Stimulated activated CD4-positive, alpha-beta T cell treated with anti-CD3 and anti-CD28 coated beads, Interleukin-15, amount 100 ng/mL, for 1 hour (primary cell): ENCODE data around the gene CD247.

Experiments
- DNase-seq, 2 donors: peaks; one replicate each; pipeline ENCODE4 v3.0.0-alpha.2; 2020; ENCODE audit warnings: low read depth in 1 of 2, low spot score in 1 of 2

CD247 gene

DNA sequence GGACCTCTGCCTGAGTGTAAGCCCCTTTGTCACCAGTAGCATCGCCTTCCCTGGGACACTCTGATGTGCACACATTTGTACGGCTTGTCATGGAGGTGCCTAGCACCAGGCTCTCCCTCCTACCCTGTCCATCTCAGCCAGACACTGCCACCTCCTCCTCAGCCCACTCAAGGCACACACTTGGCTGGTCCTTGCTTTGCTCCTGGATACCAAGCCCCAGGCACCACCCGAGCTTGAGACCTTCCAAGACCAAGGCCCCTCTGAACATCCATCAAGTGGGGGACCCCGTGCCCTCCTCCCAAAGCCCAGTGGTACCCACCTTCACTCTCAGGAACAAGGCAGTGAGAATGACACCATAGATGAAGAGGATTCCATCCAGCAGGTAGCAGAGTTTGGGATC lies 78.0 kb downstream of the CD247 start:
- no peak for DNase-seq

DNA sequence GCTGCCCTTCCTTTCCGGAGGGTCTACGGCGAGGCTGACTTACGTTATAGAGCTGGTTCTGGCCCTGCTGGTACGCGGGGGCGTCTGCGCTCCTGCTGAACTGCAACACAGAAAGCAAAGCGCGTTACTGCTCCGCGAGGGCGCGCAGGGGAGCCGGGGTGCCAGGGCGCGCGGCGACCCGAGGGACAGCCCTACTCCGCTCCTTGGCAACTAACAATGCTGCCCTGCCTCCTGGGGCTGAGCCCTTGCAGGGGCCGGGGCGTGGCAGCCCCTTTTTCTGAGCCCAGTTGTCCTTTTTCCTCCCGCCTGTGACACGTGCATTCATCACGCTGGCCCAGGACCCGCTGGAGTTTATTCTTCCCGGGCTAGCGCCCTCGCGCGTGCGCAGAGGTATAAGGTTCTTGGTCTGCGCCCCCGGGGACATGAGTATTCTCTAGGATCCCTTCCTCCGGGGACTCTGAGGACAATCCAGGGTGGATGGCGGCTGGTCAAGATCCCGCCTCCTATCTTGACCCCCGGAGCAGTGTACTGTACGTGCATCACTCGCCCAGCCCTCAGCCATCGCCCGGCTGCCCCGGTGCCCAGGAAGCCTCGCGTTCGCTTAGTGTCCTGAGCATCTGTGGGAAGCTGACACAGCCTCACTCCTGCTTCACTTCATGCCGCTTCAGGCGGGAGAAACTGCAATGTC lies 78.9 kb downstream of the CD247 start:
- DNase-seq = no peak

DNA sequence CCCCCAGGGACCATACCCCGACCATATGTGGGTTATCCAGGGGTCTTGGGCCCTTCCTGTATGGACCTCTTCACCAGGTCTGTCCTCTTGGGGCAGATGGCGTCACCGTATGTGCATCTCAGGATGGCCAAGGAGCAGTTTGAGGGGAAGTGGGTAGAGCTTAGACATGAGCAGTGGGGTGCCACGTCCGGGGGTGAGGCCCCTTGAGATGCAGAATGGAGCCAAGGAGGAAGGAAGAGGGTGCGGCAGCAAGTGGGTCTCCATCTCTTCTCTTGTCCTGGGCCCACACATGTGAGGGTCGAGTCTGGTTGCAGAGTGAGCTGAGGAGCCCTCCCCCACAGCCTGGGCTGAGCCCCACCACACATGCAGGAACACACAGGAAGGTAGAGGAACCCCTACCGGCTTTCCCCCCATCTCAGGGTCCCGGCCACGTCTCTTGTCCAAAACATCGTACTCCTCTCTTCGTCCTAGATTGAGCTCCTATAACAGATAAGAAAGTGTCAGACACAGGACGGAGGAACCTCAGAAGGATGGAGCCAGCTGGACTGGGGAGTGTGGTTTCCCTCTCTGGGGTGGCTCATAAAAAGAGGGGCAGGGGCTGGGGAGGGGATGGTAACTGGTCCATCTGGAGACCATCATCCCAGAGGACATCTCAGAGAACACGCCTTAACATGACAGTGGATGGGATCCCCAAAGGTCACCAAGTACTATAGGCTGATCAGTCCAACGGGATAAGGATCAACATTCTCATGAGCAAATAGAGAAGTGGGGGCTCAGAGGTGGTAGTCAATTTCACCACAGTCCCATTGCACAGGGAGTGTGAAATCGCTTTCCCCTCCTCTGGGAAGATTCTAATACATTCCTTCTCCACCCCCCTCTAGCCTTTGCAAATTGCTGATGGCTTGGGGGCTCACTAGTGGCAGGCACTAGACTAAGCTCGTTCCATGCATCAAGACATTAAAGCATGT lies 79.9 kb downstream of the CD247 start:
- DNase-seq = no peak

DNA sequence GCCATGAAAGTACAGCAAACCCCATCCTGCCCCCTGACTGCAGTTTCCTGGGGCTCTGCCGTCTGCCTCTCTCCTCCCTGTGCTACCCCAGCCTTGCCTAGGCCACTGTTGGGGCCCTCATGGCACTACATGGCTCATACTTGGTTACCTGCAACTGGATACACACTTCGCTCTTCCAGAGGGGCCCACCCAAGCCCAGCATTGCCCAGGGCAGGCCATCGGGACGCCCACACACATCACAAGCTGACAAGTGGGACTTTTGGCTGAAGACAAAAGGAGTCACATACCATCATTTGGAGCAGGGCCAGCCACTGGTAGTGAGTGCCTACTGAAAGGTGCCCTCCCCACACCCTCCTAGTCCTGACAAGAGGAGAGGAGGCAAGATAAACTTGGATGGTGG lies 82.8 kb downstream of the CD247 start:
- no peak for DNase-seq

DNA sequence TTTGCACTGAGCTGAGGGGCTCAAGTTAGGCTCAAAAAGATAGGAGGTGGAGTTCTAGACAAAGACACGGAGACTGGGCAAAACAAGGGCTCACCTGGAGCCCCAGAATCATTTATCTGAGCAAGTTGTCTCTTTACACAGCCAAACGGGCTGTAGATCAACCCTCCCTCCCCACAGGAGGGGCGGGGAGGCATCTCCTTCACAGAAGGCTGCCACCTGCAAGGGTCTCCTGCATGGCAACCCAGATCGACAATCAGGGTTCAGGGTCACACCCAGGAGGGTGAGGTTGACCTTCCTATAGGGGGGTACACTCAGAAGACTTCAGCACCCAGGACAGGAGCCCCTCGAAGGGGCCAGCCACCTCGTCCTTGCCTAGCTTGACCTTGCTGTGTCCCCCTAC lies 84.0 kb downstream of the CD247 start:
- DNase-seq = no peak

DNA sequence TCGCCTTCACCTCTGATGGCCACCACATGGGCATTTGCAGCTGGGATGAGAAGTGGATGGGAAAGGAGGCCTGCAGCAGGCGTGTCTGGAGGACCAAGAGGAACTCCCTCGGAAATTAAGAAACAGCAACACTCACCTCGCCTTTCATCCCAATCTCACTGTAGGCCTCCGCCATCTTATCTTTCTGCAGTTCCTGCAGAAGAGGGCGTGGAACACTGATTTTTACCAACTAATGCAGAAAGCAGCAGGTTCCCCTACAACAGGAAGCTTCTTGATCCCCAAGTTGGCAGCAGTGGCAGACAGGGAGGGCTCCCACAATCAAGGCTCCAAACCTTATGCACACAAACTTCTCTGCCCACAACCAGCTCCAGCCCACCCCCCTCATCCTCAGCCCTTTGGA lies 84.4 kb downstream of the CD247 start:
- DNase-seq = no peak

DNA sequence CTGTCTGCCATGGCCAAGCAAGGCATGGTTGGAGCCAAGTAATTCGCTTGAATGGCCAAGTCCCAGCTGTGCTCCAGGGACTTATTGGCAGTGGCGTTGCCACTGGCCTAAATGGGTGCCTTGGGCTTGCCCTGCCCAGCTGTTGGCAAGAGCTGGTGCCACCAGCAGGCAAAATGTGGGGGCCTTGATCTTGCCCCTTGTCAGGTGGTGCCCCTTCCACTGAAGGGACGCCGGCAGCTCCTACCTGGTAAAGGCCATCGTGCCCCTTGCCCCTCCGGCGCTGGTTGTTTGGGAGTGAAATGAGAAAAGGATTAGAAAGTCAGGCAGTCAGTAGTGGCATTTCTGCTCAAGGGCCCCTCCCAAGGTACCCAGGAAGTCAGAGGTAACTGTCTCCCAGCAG lies 85.5 kb downstream of the CD247 start:
- DNase-seq = no peak

DNA sequence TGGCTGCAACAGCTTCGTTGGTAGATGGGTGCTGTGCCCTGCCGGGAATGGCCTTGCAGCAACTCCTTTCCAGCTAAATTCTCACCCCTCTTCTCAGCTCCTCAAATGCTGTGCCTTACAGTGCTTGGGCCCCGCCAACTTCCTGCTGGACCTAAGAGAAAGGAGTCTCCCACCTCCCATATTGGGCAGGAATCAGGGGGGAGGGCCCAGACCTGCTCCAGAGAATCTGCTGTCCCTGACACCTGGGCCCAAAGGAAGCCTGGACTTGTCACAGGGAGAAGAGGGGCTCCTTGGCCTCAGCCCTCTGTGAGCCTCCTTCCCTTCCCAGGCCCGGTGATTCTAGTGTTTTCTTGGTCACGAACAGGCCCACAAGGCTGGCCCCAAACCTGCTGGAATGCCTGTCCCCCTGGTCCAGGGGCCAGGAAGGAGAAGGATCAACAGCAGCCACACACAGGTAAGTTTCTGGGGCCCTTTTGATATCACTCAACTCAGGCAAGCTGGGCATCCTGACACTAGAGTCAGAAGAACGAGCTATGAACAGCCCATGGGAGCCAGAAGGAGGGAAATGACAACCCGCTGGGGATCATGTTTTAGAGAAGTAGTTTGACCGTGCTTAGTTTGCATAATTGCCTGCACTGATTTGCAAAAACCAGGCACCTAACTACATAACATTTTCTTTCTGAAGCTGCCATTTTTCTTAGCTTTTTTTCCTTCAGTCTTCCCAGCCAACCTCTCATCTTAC lies 86.2 kb downstream of the CD247 start:
- DNase-seq = no peak

DNA sequence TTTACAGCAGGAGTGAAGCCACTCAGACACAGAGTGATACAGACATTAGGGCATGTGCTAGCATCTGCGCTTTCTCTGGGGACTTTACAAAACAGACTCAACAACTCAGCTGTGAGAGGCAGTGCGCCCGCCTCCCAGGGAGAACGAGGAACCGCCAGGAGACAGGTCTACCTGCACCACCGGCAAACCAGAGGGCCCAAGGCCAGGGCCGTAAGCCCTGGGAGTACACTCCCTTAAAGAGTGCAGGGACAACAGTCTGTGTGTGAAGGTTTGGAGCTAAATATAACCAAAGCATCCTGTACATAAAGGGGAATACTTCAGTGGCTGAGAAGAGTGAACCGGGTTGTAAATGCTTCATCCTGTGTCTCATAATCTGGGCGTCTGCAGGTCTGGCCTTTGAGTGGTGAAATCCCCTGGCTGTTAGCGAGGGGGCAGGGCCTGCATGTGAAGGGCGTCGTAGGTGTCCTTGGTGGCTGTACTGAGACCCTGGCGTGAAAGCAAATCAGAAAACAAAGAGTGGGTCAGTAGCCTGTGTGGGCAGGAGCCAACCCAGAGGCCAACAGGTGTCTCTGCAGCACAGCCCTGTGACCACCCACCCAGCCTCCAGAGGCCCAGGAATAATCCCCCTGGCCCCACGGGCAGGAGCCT lies 86.9 kb downstream of the CD247 start:
- DNase-seq = no peak

DNA sequence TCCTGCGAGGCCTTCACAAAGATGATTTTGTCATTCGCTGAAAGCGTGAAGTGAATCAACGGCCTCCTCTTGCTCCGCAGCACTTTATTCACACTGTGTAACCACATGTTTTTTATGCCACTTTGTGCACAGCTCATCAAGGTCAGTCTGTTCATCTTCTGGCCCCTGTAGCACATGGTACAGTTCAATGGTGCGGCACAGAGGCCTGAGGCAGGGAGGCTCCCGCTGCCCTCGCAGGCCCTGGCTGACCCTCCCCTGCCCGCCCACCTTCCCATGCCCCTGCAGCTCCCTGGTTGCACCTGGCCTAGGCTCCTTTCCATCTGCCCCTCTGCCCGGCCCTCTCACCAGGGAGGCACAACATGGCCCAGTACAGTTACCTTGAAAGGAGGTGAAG lies 87.5 kb downstream of the CD247 start:
- DNase-seq = no peak

DNA sequence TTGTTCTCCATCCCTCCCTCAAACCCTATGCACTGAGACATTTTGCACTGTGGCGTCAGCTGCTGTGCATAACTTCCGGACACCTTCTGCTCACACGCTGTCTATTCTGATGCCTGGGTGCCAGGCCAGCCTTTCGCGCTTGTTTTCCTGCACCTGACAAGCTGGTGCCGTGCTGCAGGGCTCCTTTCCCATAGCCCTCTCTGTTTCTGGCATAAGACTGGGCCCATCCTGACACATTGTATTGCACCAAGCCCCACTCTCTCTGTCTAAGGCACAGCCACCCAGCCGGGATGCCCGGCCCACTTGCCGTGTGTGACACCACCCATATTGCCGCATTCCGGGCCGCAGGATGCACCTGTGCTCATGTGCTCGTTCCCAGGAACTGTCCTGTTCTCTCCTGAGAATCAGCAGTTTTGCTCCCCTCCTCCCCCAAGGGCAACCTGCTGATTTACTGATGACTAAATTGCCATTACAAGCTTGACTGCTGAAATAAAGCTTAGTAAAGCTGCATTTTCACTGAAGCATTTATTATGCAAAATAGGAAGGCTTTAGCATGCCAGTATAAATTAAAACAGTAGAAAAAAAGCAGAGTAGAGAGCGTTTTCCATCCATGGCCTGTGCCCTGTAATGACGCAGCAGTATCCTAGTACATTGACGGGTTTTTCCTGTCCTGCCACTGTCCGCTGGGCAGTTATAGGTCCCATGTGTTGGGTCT lies 88.0 kb downstream of the CD247 start:
- DNase-seq = no peak

DNA sequence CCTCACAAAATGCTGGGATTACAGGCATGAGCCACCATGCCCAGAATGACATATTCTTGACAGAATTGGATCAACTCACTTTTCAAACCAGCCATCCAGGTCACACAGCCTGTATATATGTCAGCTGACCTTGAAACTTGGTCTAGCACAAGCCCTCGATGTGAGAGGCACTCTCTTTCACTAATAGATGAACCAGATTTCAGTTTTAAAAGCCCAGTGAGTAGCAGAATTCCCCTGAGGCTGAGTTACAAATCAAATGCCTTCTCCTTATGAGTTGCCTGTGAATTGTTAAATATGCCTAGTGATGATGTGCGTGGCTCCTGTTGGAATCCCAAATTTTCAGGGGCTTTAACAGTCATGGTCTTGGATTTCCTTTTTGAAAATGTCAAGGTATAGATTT lies 88.7 kb downstream of the CD247 start:
- no peak for DNase-seq

DNA sequence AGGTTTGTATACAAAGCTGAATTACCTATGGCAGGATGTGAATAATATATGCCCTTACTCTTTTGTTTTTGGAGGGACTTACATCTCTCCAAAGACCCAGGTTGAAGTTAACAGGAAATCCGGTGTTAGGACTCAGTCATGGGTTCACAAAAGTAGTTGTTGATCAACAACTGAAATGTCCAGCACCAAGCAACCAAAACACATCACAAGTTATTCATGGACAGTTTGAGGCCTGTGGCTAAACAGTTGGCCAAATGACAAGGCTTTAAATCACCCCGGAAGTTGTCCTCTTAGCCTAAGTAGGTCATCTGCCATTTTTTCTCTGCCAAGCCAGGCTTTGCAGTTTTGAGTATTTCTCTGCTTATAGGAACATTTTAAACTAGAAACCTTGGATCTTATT lies 89.9 kb downstream of the CD247 start:
- DNase-seq = no peak

DNA sequence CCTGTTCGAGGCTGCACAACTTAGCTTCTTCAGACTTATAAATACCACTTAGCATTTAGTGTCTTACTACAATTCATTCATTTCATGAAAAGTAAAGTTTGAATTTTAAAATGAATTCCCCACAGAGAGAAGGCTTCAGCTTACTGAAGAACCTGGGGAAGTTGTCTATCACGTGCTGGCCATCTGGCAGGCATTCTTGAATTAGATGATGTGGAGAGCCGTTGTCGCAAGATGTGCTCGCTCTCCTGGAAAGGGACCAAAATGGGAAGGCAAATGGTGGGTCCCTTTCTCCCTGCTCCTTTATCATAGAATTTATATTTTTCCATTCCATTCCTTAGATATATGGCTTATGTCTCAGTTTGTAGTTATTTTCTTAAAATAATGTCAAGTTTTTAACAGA lies 90.5 kb downstream of the CD247 start:
- no peak for DNase-seq

DNA sequence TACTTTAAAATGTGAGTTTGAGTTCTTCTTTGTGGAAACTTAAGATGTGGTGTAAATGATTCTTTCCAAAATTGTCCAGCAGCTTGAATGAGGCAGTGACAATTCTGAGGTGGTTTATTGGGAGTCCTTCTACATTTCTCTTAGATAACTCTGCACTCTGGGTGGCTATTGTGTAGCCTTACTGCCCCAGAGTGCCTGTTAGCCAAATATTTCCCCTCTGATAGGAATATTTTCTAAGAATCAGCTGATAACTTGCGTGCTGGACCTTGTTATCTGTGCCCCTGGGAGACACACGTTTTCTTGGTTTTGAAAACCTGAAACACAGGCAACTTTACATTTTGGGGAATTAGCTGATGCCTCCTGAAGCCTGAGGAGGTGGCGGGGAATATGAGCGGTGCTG lies 91.6 kb downstream of the CD247 start:
- no peak for DNase-seq

DNA sequence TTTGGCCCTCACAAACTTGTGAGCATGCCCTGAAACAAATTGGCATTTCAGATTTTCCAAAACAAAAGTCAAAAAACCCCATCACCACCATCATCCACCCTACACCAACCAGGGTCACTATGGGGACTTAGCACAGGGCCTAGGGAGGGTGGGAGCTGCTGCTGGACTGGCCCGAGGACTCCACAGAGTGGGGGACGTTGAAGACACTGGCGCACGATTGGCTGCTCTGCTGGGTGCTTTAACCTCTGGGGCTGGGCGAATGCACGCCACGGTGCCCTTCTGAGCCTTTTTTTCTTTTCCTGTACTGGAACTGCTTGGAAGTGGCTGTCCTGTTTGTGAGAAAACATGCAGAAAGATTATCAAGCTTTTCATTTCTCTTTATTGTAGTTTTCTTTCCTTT lies 92.8 kb downstream of the CD247 start:
- DNase-seq = no peak

DNA sequence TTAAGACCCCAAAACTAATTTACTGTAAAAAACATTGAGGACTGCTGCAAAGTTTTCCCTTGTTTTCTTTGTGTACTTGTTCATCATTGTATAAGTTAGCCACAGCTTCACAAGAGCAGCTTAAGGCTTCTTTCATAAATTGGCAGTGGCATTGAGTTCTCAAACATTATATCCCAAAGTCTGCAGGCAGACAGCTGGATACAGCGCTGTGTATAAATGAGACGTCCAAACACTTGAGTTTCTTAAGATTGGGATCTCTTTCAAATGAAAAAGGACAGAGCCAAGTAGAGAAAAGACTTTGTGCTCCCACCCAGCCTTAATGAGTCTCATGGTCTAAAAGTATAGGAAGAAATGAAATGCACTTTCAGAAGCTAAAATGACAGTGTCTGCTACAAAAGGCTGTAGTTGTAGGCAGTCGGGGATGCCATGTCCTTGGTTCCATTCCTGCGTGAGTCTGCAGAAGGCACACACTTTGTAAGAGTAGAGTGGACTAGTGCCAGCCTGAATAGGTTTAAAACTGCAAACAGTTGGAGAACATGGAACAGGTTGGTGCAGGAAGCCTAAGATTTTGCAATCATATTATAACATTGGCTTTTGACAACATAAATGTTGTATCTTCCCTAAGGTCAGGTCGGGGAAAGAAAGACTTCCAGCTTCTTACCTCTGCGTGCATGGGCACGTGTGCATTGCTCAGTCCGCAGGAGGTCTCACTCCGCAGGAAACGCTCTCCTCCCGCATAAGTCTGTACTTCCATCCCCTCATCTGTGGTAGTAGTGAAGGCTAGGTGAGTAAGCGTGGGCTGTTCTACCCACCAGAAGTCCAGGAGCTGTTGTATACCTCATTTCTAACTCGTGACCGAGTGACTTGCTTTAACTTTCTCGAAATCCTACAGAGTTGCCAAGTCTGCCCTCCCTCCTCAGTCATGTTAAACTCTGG lies 94.4 kb downstream of the CD247 start:
- no peak for DNase-seq

DNA sequence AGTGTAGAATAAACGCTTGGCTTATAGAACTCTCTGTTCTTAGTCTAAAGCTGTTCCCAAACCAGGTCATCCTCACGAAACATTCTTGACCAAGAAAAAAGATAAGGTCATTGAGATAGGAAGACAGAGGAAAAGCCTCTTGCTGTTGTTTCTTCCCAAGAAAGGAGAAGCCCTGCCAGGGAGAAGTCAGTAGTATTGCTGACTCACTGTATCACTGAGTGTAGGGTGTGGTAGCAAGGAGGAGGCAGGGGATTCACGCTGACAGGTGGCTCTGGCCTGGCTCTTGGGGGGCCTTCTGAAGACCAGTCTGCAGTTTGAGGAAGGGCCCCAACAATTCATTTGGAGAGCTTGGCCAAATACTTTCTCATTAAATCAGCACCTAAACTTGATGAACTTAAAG lies 97.8 kb downstream of the CD247 start:
- DNase-seq = no peak

DNA sequence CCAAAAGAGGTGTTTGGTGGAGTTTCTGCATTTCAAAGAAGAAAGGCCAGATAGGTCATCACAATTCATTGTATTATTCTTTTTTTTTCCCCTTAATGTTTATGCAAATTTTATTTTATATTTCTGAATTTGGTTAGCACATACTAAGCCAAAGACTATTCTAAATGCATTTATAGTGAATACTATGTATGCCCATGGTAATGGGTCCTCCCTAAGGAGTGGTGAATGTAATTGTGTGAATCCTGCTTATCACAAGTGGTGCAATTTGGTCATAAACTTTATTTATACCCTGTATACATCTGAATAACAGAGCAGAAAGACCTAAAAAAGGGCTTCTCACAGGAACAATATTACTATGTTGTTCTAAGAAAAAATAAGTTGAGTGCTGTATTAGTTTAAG lies 99.1 kb downstream of the CD247 start:
- no peak for DNase-seq

DNA sequence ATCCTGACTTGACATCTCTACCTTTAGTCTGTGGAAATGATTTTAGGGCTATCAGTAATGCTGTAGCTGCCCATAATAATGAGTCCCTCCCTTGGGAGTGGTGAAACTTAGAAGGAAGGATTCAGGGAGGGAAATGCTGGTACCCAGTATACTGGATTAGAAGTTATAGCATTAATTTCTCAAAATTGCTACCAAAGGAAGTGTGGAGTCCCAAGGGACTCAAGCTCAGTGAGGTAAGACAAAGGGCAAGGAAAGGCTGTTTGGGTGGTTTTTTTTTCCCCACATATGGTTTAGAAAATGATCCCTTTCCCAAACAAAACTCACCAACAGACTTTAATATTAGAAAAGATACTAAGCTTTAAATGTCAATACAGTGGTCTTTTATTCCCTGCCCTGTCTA lies 99.9 kb downstream of the CD247 start:
- DNase-seq = no peak
